Uterus (tissue), 4 donors: ENCODE data around the gene C6orf136. TPM values are rescaled to one million over a fixed set of nuclear protein-coding genes. Genes with fewer than 3 reads are reported as not detected.

Source experiments
- DNase-seq, 2 donors: peaks; one replicate each; pipeline ENCODE4 v3.0.0-alpha.2; 2019 to 2020
- H3K27ac ChIP-seq, 2 donors: fragments of 200-600 bp; sonication (generic); 1 replicate in 1 of 2; 2 replicates in 1 of 2; pipeline ENCODE4 v1.5.1; 2016 to 2018
- H3K27me3 ChIP-seq, 2 donors: fragments of 200-600 bp; sonication (generic); one replicate each; pipeline ENCODE4 v1.5.1; 2018 to 2019; ENCODE audit warnings: control low read depth in 1 of 2
- H3K36me3 ChIP-seq, 2 donors: fragments of 200-600 bp; sonication (generic); one replicate each; pipeline ENCODE4 v1.5.1; 2019; ENCODE audit warnings: control low read depth in 1 of 2
- H3K4me1 ChIP-seq, 2 donors: fragments of 200-600 bp; sonication (generic); one replicate each; pipeline ENCODE4 v1.5.1; 2018 to 2019; ENCODE audit warnings: control low read depth in 1 of 2
- H3K4me3 ChIP-seq, 2 donors: fragments of 200-600 bp; sonication (generic); 1 replicate in 1 of 2; 2 replicates in 1 of 2; pipeline ENCODE4 v1.5.1; 2018 to 2019; ENCODE audit warnings: mild to moderate bottlenecking in 1 of 2
- H3K9me3 ChIP-seq, 2 donors: fragments of 200-600 bp; sonication (generic); one replicate each; pipeline ENCODE4 v1.5.1; 2019; ENCODE audit warnings: control low read depth in 1 of 2
- POLR2A ChIP-seq, 2 donors: fragments of 450-650 bp; IDR thresholded peaks; one replicate each; pipeline ENCODE4 v1.6.1; 2016; ENCODE audit warnings: antibody characterized with exemption in 2 of 2, mild to moderate bottlenecking in 1 of 2, moderate library complexity in 1 of 2
- intact Hi-C: fragments of 100-400 bp; cut with DNase I; formaldehyde crosslinking; loops from one replicate; pipeline ENCODE4 v1.15.1; 2023; ENCODE audit warnings: low total_unique reads
- total RNA-seq, 4 donors: library from RNA; depleted of rRNA in 3 of 4; stranded (reverse); fragments of >200 nt in 3 of 4; gene quantifications; one replicate each; pipeline versions ENCODE4 v1.1.0 to v1.2.4, GENCODE V29; 2014 to 2023
- TF ChIP-seq, protein P1 (sequence below), 4 experiments: fragments of 200-600 bp in 2 of 4; fragments of 450-650 bp in 2 of 4; sonication (generic) in 2 of 4; IDR thresholded peaks; one replicate each; pipeline ENCODE4 v1.5.1; 2016 to 2019; ENCODE audit warnings: antibody characterized with exemption in 4 of 4, mild to moderate bottlenecking in 2 of 4, moderate library complexity in 1 of 4
- donor health status: DM: yes; HTN: yes; CAD: no.

C6orf136 gene
- total RNA-seq, 4 donors from 2014 or later = 5.6 to 22.2 (median 7.7) TPM

DNA sequence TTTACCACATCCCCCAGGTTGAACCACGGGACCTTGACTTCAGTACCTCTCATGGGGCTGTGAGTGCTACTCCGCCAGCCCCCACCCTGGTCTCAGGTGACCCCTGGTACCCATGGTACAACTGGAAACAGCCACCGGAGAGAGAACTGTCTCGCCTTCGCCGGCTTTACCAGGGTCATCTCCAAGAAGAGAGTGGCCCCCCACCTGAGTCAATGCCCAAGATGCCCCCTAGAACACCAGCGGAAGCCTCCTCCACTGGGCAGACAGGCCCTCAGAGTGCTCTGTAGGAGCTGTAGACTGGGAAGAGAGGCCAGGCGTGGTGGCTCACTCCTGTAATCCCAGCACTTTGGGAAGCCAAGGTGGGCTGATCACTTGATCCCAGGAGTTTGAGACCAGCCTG lies 21.4 kb upstream of the C6orf136 start:
- no peak overlapping the region for H3K4me3 ChIP-seq
- no peaks in the 10 kb centered on the region for H3K27me3 ChIP-seq
- H3K36me3 ChIP-seq = no peaks in the 10 kb centered on the region
- H3K9me3 ChIP-seq = no peaks in the 10 kb centered on the region
- H3K27ac ChIP-seq = no peak overlapping the region
- peaks cover 0 to 8% of the 10 kb centered on the region in 2 donors for H3K4me1 ChIP-seq
- TF ChIP-seq, protein P1, sequence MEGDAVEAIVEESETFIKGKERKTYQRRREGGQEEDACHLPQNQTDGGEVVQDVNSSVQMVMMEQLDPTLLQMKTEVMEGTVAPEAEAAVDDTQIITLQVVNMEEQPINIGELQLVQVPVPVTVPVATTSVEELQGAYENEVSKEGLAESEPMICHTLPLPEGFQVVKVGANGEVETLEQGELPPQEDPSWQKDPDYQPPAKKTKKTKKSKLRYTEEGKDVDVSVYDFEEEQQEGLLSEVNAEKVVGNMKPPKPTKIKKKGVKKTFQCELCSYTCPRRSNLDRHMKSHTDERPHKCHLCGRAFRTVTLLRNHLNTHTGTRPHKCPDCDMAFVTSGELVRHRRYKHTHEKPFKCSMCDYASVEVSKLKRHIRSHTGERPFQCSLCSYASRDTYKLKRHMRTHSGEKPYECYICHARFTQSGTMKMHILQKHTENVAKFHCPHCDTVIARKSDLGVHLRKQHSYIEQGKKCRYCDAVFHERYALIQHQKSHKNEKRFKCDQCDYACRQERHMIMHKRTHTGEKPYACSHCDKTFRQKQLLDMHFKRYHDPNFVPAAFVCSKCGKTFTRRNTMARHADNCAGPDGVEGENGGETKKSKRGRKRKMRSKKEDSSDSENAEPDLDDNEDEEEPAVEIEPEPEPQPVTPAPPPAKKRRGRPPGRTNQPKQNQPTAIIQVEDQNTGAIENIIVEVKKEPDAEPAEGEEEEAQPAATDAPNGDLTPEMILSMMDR (IDR thresholded peaks at IDR 0.05) = no peak
- TF ChIP-seq POLR2A (IDR thresholded peaks at IDR 0.05) = no peak
- intact Hi-C loops = loop anchor here (5.0 kb wide), 1 partner anchor 47 kb away; the partner anchor contains the start of gene DHX16
- no peak for DNase-seq

GRCh38 chr6:30626484-30627366 lies 20.2 kb upstream of the C6orf136 start, which contains the start of gene ATAT1:
ATAT1 (plus strand) TSS chr6:30626874.
- no peaks in the 10 kb centered on the region for H3K36me3 ChIP-seq
- intact Hi-C loops = loop anchor here (5.0 kb wide), 1 partner anchor 46 kb away; the partner anchor contains the start of gene DHX16
- TF ChIP-seq, protein P1 (IDR thresholded peaks at IDR 0.05) = peak; percentile 37 to 61 (median 50)
- TF ChIP-seq POLR2A (IDR thresholded peaks at IDR 0.05) = peak; percentile 17 to 57

GRCh38 chr6:30635834-30636233 lies 11.1 kb upstream of the C6orf136 start:
- Histone ChIP-seq H3K27me3 (no peaks in the 10 kb centered on the region), H3K27ac (no peak overlapping the region), H3K4me1 (no peaks in the 10 kb centered on the region), H3K9me3 (no peaks in the 10 kb centered on the region), H3K4me3 (no peak overlapping the region), H3K36me3 (no peaks in the 10 kb centered on the region)
- TF ChIP-seq, protein P1 (IDR thresholded peaks at IDR 0.05) = no peak
- TF ChIP-seq POLR2A (IDR thresholded peaks at IDR 0.05) = no peak
- DNase-seq = no peak
- intact Hi-C loops = no loop called here

More at GRCh38 chr6:30626484-30627366, 20.2 kb upstream of the C6orf136 start, which contains the start of gene ATAT1:
- Histone ChIP-seq H3K27ac (peak within 1 kb of the TSS; percentile 80 to 87), H3K9me3 (no peaks in the 10 kb centered on the region), H3K27me3 (no peaks in the 10 kb centered on the region), H3K4me3 (peak within 1 kb of the TSS; percentile 35 to 41), H3K4me1 (peaks cover 0 to 8% of the 10 kb centered on the region in 2 donors)
- DNase-seq = peak; percentile 88 to 89

DNA sequence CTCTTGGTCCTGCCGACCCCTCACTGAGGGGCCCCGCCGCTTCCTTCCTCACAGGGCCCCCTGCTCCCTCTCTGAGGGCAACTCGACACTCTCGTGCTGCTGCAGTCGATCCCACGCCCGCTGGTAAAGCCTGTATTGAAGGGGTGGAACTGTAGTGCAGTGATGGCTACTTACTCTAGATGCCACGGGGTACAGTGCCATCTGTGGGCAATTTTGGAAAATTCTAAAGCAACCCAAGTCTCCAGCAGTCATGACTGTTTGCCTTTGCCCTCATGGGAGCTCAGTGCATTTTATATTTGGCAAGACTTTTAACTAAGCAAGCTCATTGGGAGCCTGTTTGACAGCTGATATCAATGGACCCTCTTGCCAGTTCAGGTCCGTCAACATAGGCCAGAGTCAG lies 6.5 kb upstream of the C6orf136 start:
- H3K36me3 ChIP-seq = no peaks in the 10 kb centered on the region
- no peaks in the 10 kb centered on the region for H3K9me3 ChIP-seq
- TF ChIP-seq, protein P1 (IDR thresholded peaks at IDR 0.05) = no peak
- H3K27me3 ChIP-seq = no peaks in the 10 kb centered on the region
- no peak overlapping the region for H3K27ac ChIP-seq
- H3K4me1 ChIP-seq = no peaks in the 10 kb centered on the region
- H3K4me3 ChIP-seq = no peak overlapping the region
- no peak for DNase-seq
- intact Hi-C loops = no loop called here

DNA sequence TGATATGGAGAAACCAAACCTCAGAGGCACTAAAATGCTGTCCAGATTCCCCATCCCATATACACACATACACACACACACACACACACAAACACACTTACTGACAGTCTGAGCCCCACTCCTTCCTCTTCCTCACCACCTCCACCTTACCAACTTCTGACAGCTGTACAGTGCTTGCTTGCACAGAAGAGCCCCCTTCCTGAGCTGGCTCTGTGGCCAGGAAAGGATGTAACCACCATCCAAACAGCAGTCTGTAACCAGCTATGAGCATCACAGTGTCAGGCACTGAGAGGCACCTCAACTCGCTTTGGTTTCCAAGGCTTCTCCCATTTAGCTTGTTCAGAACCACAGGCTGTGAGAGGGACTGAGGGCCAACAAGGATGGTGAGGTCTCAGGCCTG lies 5.9 kb upstream of the C6orf136 start:
- Histone ChIP-seq H3K27ac (no peak overlapping the region), H3K9me3 (no peaks in the 10 kb centered on the region), H3K36me3 (no peaks in the 10 kb centered on the region), H3K4me3 (no peak overlapping the region), H3K4me1 (no peaks in the 10 kb centered on the region), H3K27me3 (no peaks in the 10 kb centered on the region)
- TF ChIP-seq, protein P1 (IDR thresholded peaks at IDR 0.05) = no peak
- no peak for TF ChIP-seq POLR2A (IDR thresholded peaks at IDR 0.05)
- DNase-seq = no peak
- intact Hi-C loops = no loop called here
